Measurements from ENCODE around the gene NT5C3B.
"Not testable (repeated sequence)": the region's sequence is repeated elsewhere in the genome, so short reads cannot be mapped to it uniquely, and the experiment has no call there.

The NT5C3B gene

DNA sequence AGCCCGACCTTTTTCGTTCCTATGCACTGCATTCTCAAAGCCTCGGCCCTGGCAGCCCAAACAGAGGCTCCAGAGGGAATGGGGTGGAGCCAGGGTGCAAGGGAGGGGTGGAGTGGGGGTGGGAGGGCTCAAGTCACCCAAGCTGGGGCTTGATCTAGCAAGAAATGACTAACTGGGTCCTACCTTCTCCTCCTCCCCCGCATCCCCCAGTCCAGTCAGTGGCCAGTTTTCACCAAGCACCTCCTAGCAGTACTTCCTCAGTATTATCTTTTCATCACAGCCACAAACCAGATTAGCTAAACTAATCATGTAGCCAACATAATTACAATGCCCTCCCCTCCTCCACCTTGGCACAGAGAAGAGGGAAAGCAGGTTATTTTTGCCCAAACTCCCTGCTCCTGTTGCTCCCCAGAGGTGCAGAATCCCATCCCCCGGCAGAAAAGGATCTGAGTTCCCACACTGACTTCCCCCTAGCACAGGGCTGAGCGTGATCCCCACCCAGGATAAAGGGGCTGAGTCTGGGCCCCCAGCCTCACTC is 51.8 kb downstream of the NT5C3B start:
- DNase-seq (ENCODE audit: low read depth in 2 of 2) = no peak

DNA sequence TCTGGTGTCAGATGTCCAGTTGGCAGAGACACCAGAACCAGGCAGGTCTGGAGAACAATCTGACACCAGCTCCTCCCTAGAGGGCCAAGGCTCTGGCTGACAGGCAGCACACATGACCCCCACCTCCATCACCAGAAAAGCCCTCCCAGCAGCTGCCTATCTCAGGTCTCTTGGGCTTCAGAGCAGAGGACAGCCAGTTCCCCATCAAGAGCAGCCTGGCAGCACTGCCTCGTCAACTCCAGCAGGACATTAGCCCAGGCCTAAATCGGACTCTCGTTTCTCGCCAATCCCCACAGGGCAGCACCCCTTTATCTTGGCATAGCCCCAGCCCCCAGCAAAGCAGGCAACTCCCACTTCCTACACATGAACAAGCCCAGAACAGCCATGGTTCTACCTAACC is 53.9 kb downstream of the NT5C3B start:
- no peak for DNase-seq (ENCODE audit: low read depth in 2 of 2)

DNA sequence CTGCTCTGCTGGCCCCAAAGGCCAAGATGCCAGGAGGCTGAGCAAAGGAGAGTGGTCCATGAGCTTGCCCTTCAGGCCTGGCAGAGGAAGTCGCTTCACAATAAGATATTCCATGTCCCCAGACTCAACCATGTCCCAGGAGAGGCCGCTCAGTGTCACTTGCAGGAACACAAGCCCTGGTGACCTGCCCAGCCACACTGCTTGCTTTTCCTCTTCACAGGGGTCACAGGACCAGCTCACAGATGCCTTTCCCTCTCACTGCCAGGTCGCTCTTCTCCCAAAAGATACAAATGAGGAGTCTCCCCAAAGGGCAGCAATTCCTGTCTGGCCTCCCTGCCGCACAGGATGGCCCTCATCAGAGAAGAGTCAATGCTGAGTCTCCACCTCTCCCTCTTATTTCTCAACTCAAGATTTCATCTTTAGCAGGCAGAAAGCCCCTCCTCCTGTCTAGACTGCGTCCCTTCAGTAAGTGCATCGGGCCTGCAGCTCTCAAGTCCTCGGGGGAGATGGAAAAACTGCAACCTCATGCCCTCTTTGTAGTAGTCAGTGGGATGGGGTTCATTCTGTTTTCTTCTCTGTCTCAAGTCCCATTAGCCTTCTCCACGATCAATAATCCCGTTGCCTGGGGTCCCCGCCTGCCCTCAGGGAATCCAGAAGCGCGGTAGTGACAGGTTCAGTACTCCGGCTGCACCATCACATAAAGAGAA is 54.5 kb downstream of the NT5C3B start:
- DNase-seq (ENCODE audit: low read depth in 2 of 2) = no peak

DNA sequence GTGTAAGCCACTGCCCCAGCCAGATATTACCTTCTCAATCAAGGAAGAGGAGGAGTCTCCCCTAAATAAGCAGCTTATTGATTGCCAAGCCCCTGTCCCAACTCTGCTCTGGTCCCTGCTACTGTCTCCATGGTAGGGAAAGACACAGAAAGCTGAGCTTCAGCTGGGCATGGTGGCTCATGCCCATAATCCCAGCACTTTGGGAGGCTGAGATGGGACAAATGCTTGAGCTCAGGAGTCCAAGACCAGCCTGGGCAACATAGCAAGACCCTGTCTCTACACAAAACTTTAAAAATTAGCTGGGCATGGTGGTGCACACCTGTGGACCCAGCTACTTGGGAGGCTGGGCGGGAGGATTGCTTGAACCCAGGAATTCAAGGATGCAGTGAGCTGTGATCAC is 56.1 kb downstream of the NT5C3B start:
- DNase-seq (ENCODE audit: low read depth in 2 of 2) = no peak

DNA sequence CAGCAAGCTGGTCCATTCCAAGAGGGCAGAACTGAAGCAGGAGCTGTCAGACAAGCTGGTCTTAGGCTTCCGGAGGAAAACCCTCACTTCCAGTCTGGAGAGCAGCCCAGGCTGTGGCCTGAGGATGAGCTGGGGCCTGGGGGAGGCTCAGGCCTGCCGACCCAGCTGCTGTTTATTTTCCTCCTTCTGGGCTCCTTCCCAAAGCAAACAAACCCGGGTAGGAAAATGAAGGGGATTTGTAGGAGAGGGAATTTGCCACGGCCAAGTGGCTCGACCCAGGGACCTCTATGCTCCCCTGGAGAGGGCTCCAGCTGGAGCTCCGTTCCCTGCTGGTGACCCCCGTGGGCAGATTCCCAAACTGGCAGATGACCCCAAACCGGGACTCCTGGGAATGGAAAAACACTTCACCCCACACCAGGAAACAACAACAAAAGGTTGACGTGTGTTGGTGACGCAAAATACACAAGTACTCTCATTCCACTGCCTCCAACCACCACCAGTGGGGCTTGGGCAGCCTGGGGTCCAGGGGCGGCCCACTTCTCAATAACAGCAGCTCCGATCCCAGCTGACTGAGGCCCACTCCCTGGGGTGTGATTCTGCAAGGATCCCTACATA is 58.4 kb downstream of the NT5C3B start:
- no peak for DNase-seq (ENCODE audit: low read depth in 2 of 2)

DNA sequence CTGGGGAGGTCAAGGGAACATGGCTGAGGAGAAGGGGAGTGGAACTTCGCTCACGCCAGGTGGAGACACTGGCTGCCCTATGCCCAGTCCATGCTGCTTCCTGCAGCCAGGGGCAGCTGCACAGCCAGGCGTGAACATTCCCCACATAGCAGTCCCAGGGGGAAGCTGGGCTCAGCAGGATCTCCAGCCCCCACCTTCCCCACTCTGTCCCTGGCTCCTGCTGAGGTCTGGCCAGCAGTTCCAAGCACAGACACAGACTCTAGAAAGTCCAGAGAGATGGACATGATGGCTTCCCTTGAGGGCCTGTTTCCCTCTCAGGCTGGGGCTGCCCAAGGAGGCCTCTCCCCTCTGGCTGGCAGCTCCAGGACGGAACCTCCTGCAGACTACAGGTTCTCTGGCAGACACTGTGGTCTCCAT is 58.9 kb downstream of the NT5C3B start:
- DNase-seq (ENCODE audit: low read depth in 2 of 2) = no peak

DNA sequence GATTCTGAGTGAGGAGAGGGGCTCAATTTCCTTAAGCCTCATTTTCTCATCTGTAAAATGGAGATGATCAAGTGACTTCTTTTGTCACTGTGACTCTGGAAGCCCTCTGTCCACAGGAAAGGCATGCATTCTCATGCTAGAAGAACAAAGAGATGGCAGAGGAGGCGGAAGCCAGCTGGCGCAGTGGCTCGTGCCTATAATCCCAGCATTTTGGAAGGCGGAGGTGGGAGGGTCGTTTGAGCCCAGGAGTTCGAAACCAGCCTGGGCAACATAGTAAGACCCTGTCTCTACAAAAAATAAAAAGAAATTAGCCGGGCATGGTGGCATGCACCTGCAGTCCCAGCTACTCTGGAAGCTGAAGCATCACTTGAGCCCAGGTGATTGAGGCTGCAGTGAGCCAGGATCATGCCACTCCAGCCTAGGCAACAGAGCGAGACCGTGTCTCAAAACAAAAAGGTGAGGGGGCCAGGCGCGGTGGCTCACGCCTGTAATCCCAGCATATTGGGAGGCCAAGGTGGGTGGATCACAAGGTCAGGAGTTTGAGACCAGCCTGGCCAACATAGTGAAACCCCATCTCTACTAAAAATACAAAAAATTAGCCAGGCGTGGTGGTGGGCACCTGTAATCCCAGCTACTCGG is 59.7 kb downstream of the NT5C3B start:
- DNase-seq (ENCODE audit: low read depth in 2 of 2) = not testable (repeated sequence)

DNA sequence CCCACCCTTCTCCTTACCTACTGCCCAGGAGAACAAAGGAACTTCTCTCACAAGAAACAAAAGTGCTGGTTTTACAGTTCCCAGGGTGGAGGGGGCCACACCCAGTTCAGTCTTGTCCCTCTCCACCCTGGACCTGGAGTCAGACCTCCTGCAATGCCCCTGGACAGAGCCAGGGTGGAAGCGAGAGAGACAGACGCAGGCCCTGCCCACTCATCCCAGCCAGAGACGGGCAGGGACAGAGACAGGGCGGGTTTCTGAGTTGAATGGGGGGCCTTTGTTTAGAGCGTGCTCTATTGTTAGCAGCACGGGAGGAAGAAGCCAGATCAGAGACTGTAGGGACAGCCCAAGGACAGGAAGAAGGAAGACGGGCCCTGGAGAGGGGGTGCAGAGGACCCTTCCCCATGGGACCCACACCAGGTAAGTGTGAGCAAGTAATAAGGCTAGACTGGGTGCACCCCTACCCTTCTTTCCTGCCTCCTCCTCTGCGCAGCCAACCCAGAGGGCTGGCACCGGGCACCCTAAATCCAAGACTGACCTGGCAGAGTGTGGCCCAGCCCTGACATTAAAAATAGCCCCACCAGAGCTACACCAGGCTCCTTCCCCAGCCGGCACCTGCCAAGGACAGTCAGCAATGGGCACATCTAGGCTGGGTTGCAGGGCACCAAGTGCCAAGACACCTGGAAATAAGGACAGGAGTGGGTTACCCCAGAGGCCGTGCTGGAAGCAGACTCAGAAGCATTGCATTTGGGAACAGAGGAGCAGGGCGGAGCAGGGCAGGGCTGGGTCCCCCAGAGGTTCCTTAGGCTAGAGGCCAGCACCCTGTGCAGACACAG is 60.4 kb downstream of the NT5C3B start:
- no peak for DNase-seq (ENCODE audit: low read depth in 2 of 2)

Data from stimulated activated CD8-positive, alpha-beta memory T cell treated with anti-CD3 and anti-CD28 coated beads, Interleukin-7, amount 100 ng/mL, for 1 hour (primary cell).